Smooth muscle cell (in vitro differentiated cells): ENCODE data around the gene KNDC1. TPM values are rescaled to one million over a fixed set of nuclear protein-coding genes. Genes with fewer than 3 reads are reported as not detected.

ENCODE experiments used
- DNase-seq: peaks from one replicate; lab custom pipeline; 2025; ENCODE audit not compliant: unreplicated experiment; lab: John Stamatoyannopoulos, UW
- H2AFZ ChIP-seq: fragments of 200-600 bp; sonication (generic); 2 replicates; pipeline ENCODE4 v1.6.0; 2016; ENCODE audit warnings: antibody characterized with exemption, low read depth, mild to moderate bottlenecking
- H3F3A ChIP-seq: fragments of 200-600 bp; sonication (generic); 2 replicates; pipeline ENCODE4 v1.6.0; 2017; ENCODE audit warnings: antibody characterized with exemption, low read depth
- H3K27ac ChIP-seq: fragments of 200-600 bp; sonication (generic); 2 replicates; pipeline ENCODE4 v1.5.1; 2016; ENCODE audit warnings: low read depth, mild to moderate bottlenecking
- H3K27me3 ChIP-seq: fragments of 200-600 bp; sonication (generic); 2 replicates; pipeline ENCODE4 v1.6.1; 2016; ENCODE audit warnings: low read depth, mild to moderate bottlenecking
- H3K36me3 ChIP-seq: fragments of 200-600 bp; sonication (generic); 2 replicates; pipeline ENCODE4 v1.5.1; 2016; ENCODE audit warnings: low read depth
- H3K4me1 ChIP-seq: fragments of 200-600 bp; sonication (generic); 2 replicates; pipeline ENCODE4 v1.5.1; 2016; ENCODE audit warnings: low read depth
- H3K4me2 ChIP-seq: fragments of 200-600 bp; sonication (generic); 2 replicates; pipeline ENCODE4 v1.6.0; 2016; ENCODE audit warnings: mild to moderate bottlenecking
- H3K4me3 ChIP-seq: fragments of 200-600 bp; sonication (generic); 2 replicates; pipeline ENCODE4 v1.5.1; 2016; ENCODE audit warnings: mild to moderate bottlenecking
- H3K79me2 ChIP-seq: fragments of 200-600 bp; sonication (generic); 2 replicates; pipeline ENCODE4 v1.6.0; 2016; ENCODE audit warnings: low read depth, mild to moderate bottlenecking
- H3K9ac ChIP-seq: fragments of 200-600 bp; sonication (generic); 2 replicates; pipeline ENCODE4 v1.6.0; 2016; ENCODE audit warnings: low read depth
- H3K9me3 ChIP-seq: fragments of 200-600 bp; sonication (generic); replicated peaks from 2 replicates; pipeline ENCODE4 v1.5.1; 2016; ENCODE audit warnings: low read depth
- H4K20me1 ChIP-seq: fragments of 200-600 bp; sonication (generic); 2 replicates; pipeline ENCODE4 v1.6.0; 2016; ENCODE audit warnings: low read depth
- WGBS: methylation state at CpG from one replicate; pipeline ENCODE4 v1.1.7; 2016; ENCODE audit warnings: low lambda C conversion rate; 5-methylcytosine and 5-hydroxymethylcytosine counted together
- polyA plus RNA-seq: library from polyadenylated mRNA; unstranded; fragments of >200 nt; fragmentation: Nextera tagmentation; extraction: Ambion mirVana; gene quantifications from 2 replicates; pipeline ENCODE4 v1.2.1, GENCODE V29; 2016
- total RNA-seq: library from RNA; depleted of rRNA; stranded (reverse); fragments of >200 nt; gene quantifications from 2 replicates; pipeline ENCODE4 v1.2.3, GENCODE V29; 2014
- TF ChIP-seq, protein P1 (sequence below): fragments of 200-600 bp; sonication (generic); IDR thresholded peaks from 2 replicates; pipeline ENCODE4 v1.5.1; 2017; ENCODE audit warnings: borderline replicate concordance, mild to moderate bottlenecking, antibody characterized with exemption; ENCODE audit not compliant: insufficient read depth, poor library complexity, severe bottlenecking

Gene KNDC1
- total and polyA plus RNA-seq, 2 experiments from 2014 or later: 2.3 to 3.1 TPM

- H3K36me3 ChIP-seq: no peaks in the 10 kb centered on the region
- H3K4me1 ChIP-seq: no peaks in the 10 kb centered on the region
- H3K4me2 ChIP-seq: no peak overlapping the region
- no peak overlapping the region for H3K4me3 ChIP-seq
- no peak for DNase-seq
- 96% methylated on average over 17 of the region's 20 CpGs for WGBS
- no peaks in the 10 kb centered on the region for H3F3A ChIP-seq
- H2AFZ ChIP-seq: no peak overlapping the region
- H3K27me3 ChIP-seq: no peaks in the 10 kb centered on the region
- H3K9ac ChIP-seq: no peak overlapping the region
- H3K27ac ChIP-seq: no peak overlapping the region
- no peaks in the 10 kb centered on the region for H3K79me2 ChIP-seq
- TF ChIP-seq, protein P1, sequence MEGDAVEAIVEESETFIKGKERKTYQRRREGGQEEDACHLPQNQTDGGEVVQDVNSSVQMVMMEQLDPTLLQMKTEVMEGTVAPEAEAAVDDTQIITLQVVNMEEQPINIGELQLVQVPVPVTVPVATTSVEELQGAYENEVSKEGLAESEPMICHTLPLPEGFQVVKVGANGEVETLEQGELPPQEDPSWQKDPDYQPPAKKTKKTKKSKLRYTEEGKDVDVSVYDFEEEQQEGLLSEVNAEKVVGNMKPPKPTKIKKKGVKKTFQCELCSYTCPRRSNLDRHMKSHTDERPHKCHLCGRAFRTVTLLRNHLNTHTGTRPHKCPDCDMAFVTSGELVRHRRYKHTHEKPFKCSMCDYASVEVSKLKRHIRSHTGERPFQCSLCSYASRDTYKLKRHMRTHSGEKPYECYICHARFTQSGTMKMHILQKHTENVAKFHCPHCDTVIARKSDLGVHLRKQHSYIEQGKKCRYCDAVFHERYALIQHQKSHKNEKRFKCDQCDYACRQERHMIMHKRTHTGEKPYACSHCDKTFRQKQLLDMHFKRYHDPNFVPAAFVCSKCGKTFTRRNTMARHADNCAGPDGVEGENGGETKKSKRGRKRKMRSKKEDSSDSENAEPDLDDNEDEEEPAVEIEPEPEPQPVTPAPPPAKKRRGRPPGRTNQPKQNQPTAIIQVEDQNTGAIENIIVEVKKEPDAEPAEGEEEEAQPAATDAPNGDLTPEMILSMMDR: no peak
- no peaks in the 10 kb centered on the region for H3K9me3 ChIP-seq
- H4K20me1 ChIP-seq: no peaks in the 10 kb centered on the region
These were observed 49.6 kb downstream of the KNDC1 start for GRCh38 chr10:133209641-133210040.

DNA sequence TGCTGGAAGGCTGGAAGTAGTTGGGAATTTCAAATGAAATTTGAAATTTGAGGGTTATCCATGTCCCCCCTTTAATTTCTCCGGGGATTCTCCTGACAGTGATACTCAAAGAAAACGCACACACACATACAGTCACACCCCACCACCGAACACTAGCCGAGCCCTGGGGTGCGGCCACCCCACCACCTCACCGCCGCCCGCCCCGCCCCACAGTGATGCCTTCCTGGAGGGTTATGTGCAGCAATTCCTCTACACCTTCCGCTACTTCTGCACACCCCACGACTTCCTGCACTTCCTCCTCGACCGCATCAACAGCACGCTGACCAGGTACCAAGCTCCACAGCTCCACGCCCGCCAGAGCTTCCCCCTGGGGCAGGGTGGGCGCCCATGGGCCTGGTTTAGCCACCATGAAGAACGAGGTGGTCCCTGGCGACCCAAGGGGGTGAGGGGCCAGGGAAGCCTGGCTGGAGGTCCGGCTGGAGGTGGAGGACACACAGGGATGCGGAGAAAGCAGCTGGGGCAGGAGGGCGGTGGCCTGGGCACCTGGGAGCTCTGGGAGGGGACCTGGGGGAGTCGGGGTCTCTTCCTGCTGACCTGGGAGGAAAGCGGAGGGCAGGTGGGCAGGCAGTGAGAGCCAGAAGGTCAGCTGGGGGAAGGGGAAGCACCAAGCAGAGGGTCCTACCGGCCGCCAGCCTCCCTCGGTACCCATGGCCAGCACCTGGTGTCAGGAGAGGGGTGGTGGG is 50.5 kb downstream of the KNDC1 start:
- no peaks in the 10 kb centered on the region for H4K20me1 ChIP-seq
- no peaks in the 10 kb centered on the region for H3K36me3 ChIP-seq
- H3K27ac ChIP-seq: no peak overlapping the region
- no peak overlapping the region for H3K4me3 ChIP-seq
- WGBS: 93% methylated on average over 27 of the region's 27 CpGs
- TF ChIP-seq, protein P1: no peak
- no peak for DNase-seq
- no peak overlapping the region for H3K9ac ChIP-seq
- H3K4me2 ChIP-seq: no peak overlapping the region
- H3K4me1 ChIP-seq: no peaks in the 10 kb centered on the region
- no peak overlapping the region for H2AFZ ChIP-seq
- H3F3A ChIP-seq: no peaks in the 10 kb centered on the region
- H3K9me3 ChIP-seq: no peaks in the 10 kb centered on the region
- no peaks in the 10 kb centered on the region for H3K79me2 ChIP-seq
- H3K27me3 ChIP-seq: no peaks in the 10 kb centered on the region

GRCh38 chr10:133211141-133211830 is 51.3 kb downstream of the KNDC1 start:
- Histone ChIP-seq H3K27ac (no peak overlapping the region), H3K36me3 (no peaks in the 10 kb centered on the region), H2AFZ (no peak overlapping the region), H3K79me2 (no peaks in the 10 kb centered on the region), H4K20me1 (no peaks in the 10 kb centered on the region), H3K9me3 (no peaks in the 10 kb centered on the region), H3F3A (no peaks in the 10 kb centered on the region), H3K4me3 (no peak overlapping the region), H3K4me1 (no peaks in the 10 kb centered on the region), H3K27me3 (no peaks in the 10 kb centered on the region), H3K9ac (no peak overlapping the region), H3K4me2 (no peak overlapping the region)
- no peak for DNase-seq
- TF ChIP-seq, protein P1: no peak
- WGBS: 90% methylated on average over 21 of the region's 25 CpGs
